IMR-90 (cell line): ENCODE measurements around the gene PASD1. TPM values are rescaled to one million over a fixed set of nuclear protein-coding genes. Genes with fewer than 3 reads are reported as not detected.

Experiments
- ATAC-seq: fragments of 200-7000 bp; cut with Tn5 transposase; 2 replicates; pipeline ENCODE4 v1.9.1; 2020; ENCODE audit warnings: low read depth, mild to moderate bottlenecking, moderate library complexity
- BruUV-seq: library from RNA; stranded (reverse); fragments of 400-500 nt; replicated peaks from 2 replicates; lab custom pipeline; 2021; lab: Mats Ljungman, UMichigan
- CTCF ChIA-PET: fragments of 300-600 bp; formaldehyde crosslinking; extraction: SDS; loops from one replicate; lab custom pipeline; 2021; ENCODE audit warnings: antibody characterized with exemption; lab: Yijun Ruan, JAX
- POLR2A ChIA-PET: fragments of 300-600 bp; sonication (Branson Sonifier 250); formaldehyde crosslinking; loops from one replicate; lab custom pipeline; 2022; ENCODE audit warnings: antibody characterized with exemption; ENCODE audit not compliant: unreplicated experiment; lab: Charles Lee
- DNase-seq: peaks from one replicate; pipeline ENCODE4 v3.0.0; 2013
- H2AFZ ChIP-seq: replicated peaks from 2 replicates; pipeline ENCODE3; 2013; ENCODE audit warnings: low read length, mild to moderate bottlenecking; ENCODE audit not compliant: poor library complexity
- H2AK5ac ChIP-seq: 2 replicates; pipeline ENCODE4 v1.6.1; 2013; ENCODE audit warnings: low read depth, low read length, inconsistent platforms
- H2AK9ac ChIP-seq: replicated peaks from 2 replicates; pipeline ENCODE3; 2013; ENCODE audit warnings: mild to moderate bottlenecking, low read depth, low read length, moderate library complexity; ENCODE audit not compliant: poor library complexity
- H2BK120ac ChIP-seq: 2 replicates; pipeline ENCODE4 v1.6.1; 2013; ENCODE audit warnings: low read depth, low read length, inconsistent platforms
- H2BK15ac ChIP-seq: 3 replicates; pipeline ENCODE4 v1.6.1; 2013; ENCODE audit warnings: low read depth, low read length, inconsistent platforms
- H2BK20ac ChIP-seq: 2 replicates; pipeline ENCODE4 v1.6.1; 2013; ENCODE audit warnings: low read depth, mild to moderate bottlenecking, inconsistent platforms, low read length, moderate library complexity
- H2BK5ac ChIP-seq: 2 replicates; pipeline ENCODE4 v1.6.1; 2013; ENCODE audit warnings: mild to moderate bottlenecking, low read depth, low read length, inconsistent platforms; ENCODE audit not compliant: poor library complexity, severe bottlenecking
- H3K14ac ChIP-seq: replicated peaks from 2 replicates; pipeline ENCODE4 v1.6.1; 2013; ENCODE audit warnings: low read depth, low read length, inconsistent platforms
- H3K18ac ChIP-seq: 2 replicates; pipeline ENCODE4 v1.6.1; 2013; ENCODE audit warnings: low read depth, low read length, control low read depth
- H3K23ac ChIP-seq: 2 replicates; pipeline ENCODE4 v1.6.1; 2013; ENCODE audit warnings: low read depth, low read length, inconsistent platforms
- H3K27ac ChIP-seq: 2 replicates; pipeline ENCODE4 v1.5.1; 2013; ENCODE audit warnings: mild to moderate bottlenecking, control low read depth, low read length; ENCODE audit not compliant: insufficient read depth
- H3K27me3 ChIP-seq: 2 replicates; pipeline ENCODE4 v1.6.1; 2013; ENCODE audit warnings: low read length; ENCODE audit not compliant: control insufficient read depth, insufficient read depth
- H3K36me3 ChIP-seq: 2 replicates; pipeline ENCODE4 v1.6.1; 2013; ENCODE audit warnings: low read length, mixed read lengths; ENCODE audit not compliant: control insufficient read depth, insufficient read depth
- H3K4ac ChIP-seq: 2 replicates; pipeline ENCODE4 v1.6.1; 2013; ENCODE audit warnings: low read depth, low read length, inconsistent platforms
- H3K4me1 ChIP-seq: 2 replicates; pipeline ENCODE4 v1.6.1; 2013; ENCODE audit warnings: low read length, mixed read lengths; ENCODE audit not compliant: control insufficient read depth, insufficient read depth
- H3K4me2 ChIP-seq: 2 replicates; pipeline ENCODE4 v1.6.1; 2013; ENCODE audit warnings: low read depth, mild to moderate bottlenecking, control low read depth, low read length, moderate library complexity
- H3K4me3 ChIP-seq: 2 replicates; pipeline ENCODE4 v1.5.1; 2013; ENCODE audit warnings: low read depth, mild to moderate bottlenecking, control low read depth, low read length, moderate library complexity; ENCODE audit not compliant: insufficient read depth
- H3K56ac ChIP-seq: 2 replicates; pipeline ENCODE4 v1.6.1; 2013; ENCODE audit warnings: low read length, inconsistent platforms; ENCODE audit not compliant: insufficient read depth; ENCODE audit errors: extremely low read depth
- H3K79me1 ChIP-seq, 2 experiments: 2 replicates each; pipeline ENCODE4 v1.6.1; 2013; ENCODE audit warnings: low read length in 2 of 2, inconsistent platforms in 1 of 2, low read depth in 1 of 2
- H3K9ac ChIP-seq: 2 replicates; pipeline ENCODE4 v1.6.1; 2013; ENCODE audit warnings: low read depth, low read length, control low read depth
- H3K9me1 ChIP-seq: 2 replicates; pipeline ENCODE4 v1.6.1; 2013; ENCODE audit warnings: low read length, inconsistent platforms; ENCODE audit not compliant: insufficient read depth
- H3K9me3 ChIP-seq: 2 replicates; pipeline ENCODE4 v1.6.1; 2013; ENCODE audit warnings: low read length; ENCODE audit not compliant: control insufficient read depth, insufficient read depth
- H4K20me1 ChIP-seq: 2 replicates; pipeline ENCODE4 v1.6.1; 2013; ENCODE audit warnings: low read length, inconsistent platforms; ENCODE audit not compliant: insufficient read depth
- H4K5ac ChIP-seq: 2 replicates; pipeline ENCODE4 v1.6.1; 2013; ENCODE audit warnings: mild to moderate bottlenecking, low read depth, low read length, control low read depth
- H4K8ac ChIP-seq, 2 experiments: 2 replicates each; pipeline ENCODE4 v1.6.1; 2013; ENCODE audit warnings: low read depth in 2 of 2, low read length in 2 of 2, control low read depth in 1 of 2, inconsistent platforms in 1 of 2
- H4K91ac ChIP-seq: 2 replicates; pipeline ENCODE4 v1.6.1; 2013; ENCODE audit warnings: low read depth, low read length, inconsistent platforms; ENCODE audit not compliant: insufficient read depth
- CTCF ChIP-seq: conservative IDR thresholded peaks from 2 replicates; pipeline ENCODE4 v1.5.1; 2012; ENCODE audit warnings: mild to moderate bottlenecking, low read depth, low read length, improper control_type of control experiment
- RAD21 ChIP-seq: IDR thresholded peaks from 2 replicates; pipeline ENCODE4 v1.6.1; 2012; ENCODE audit warnings: low read length, improper control_type of control experiment
- RFX5 ChIP-seq: IDR thresholded peaks from 2 replicates; pipeline ENCODE4 v1.8.0; 2012; ENCODE audit warnings: low read depth, mild to moderate bottlenecking, low read length, moderate library complexity
- SMC3 ChIP-seq: fragments of 150-350 bp; IDR thresholded peaks from 2 replicates; pipeline ENCODE4 v1.6.1; 2016; ENCODE audit warnings: low read depth, mild to moderate bottlenecking, antibody characterized with exemption, low read length, moderate library complexity
- WGBS, 2 experiments: methylation state at CpG; one replicate each; pipeline versions ENCODE4 v1.1.5 to v1.1.7; 2013; ENCODE audit warnings: missing lambda C conversion rate in 2 of 2; ENCODE audit not compliant: insufficient read length in 1 of 2; ENCODE audit errors: extremely low coverage in 2 of 2; 5-methylcytosine and 5-hydroxymethylcytosine counted together
- dilution Hi-C: fragments of 300-500 bp; cut with HindIII; formaldehyde crosslinking; loops from one replicate; pipeline ENCODE4 v1.14.3; 2018; ENCODE audit warnings: low sequenced_read_pairs; ENCODE audit not compliant: unreplicated experiment
- in situ Hi-C: fragments of 300-500 bp; cut with MboI; formaldehyde crosslinking; loops from 3 replicates; pipeline ENCODE4 v1.14.3; 2019; ENCODE audit warnings: low sequenced_read_pairs, inconsistent platforms, mixed read lengths
- intact Hi-C: fragments of 100-400 bp; cut with micrococcal nuclease; formaldehyde crosslinking; loops from 2 replicates; pipeline ENCODE4 v1.10.0; 2022
- polyA plus RNA-seq, 3 experiments: library from polyadenylated mRNA; depleted of rRNA; stranded (reverse); fragments of >200 nt; gene quantifications; 2 replicates each; pipeline ENCODE4 v1.2.3, GENCODE V29; 2012; ENCODE audit warnings: low replicate concordance in 1 of 3
- total RNA-seq: library from RNA; depleted of rRNA; stranded (reverse); fragments of >200 nt; gene quantifications from 2 replicates; pipeline ENCODE4 v1.2.3, GENCODE V29; 2012

The PASD1 gene
- total and polyA plus RNA-seq, 2 of the 4 experiments (the other 2 are of a cell fraction): not detected

- ATAC-seq: no peak
- TF ChIP-seq CTCF: peak; percentile 40
- TF ChIP-seq SMC3: peak; percentile 43; the same call in 1 of the 2 replicates
- TF ChIP-seq RFX5: no peak
- peak; percentile 44; the same call in 1 of the 2 replicates for TF ChIP-seq RAD21
- no TSS peak for BruUV-seq
- Histone ChIP-seq H3K4me3 (no peak overlapping the region), H4K8ac (no peak overlapping the region), H2AFZ (no peak overlapping the region), H2BK120ac (no peak overlapping the region), H3K79me1 (no peaks in the 10 kb centered on the region), H3K4me2 (no peak overlapping the region), H2AK5ac (no peak overlapping the region), H3K4ac (no peak overlapping the region), H3K18ac (no peak overlapping the region), H3K23ac (no peak overlapping the region), H3K14ac (no peak overlapping the region), H3K9me1 (no peaks in the 10 kb centered on the region), H3K27me3 (no peaks in the 10 kb centered on the region), H3K4me1 (no peaks in the 10 kb centered on the region), H4K5ac (no peak overlapping the region), H3K36me3 (no peaks in the 10 kb centered on the region), H2BK5ac (no peak overlapping the region), H2BK20ac (no peak overlapping the region), H4K20me1 (no peaks in the 10 kb centered on the region), H4K91ac (no peak overlapping the region), H3K56ac (no peak overlapping the region), H3K27ac (no peak overlapping the region), H2AK9ac (no peak overlapping the region), H3K9me3 (peaks cover 3% of the 10 kb centered on the region; the same call in 1 of the 2 replicates), H3K9ac (no peak overlapping the region), H2BK15ac (no peak overlapping the region)
- ChIA-PET CTCF (no interaction called here), POLR2A (no interaction called here)
- DNase-seq: peak; percentile 2
- dilution Hi-C loops: no loop called here
- 17% methylated on average over 2 of the region's 4 CpGs; no CpG with 5 or more reads in 1 of the 2 experiments for WGBS, 2 experiments
- intact Hi-C loops: no loop called here
- in situ Hi-C loops: loop anchor here (25.0 kb wide), 1 partner anchor 519 kb away; no protein-coding TSS in a partner anchor
Observed at GRCh38 chrX:151680805-151681204, 117.3 kb downstream of the PASD1 start.
